KOPT-K1 (cell line): ENCODE data around the gene KRT33A.
"Not testable (repeated sequence)": the region's sequence is repeated elsewhere in the genome, so short reads cannot be mapped to it uniquely, and the experiment has no call there.

Experiments used
- H3K27ac ChIP-seq: fragments of 200-600 bp; sonication (generic); 2 replicates; pipeline ENCODE4 v1.5.1; 2016; ENCODE audit warnings: antibody characterized with exemption, mild to moderate bottlenecking, low read depth, low read length; ENCODE audit not compliant: poor library complexity, severe bottlenecking
- H3K36me3 ChIP-seq: fragments of 200-600 bp; sonication (generic); 2 replicates; pipeline ENCODE4 v1.5.1; 2017; ENCODE audit warnings: antibody characterized with exemption, mild to moderate bottlenecking, low read length, moderate library complexity; ENCODE audit not compliant: insufficient read depth
- H3K9me3 ChIP-seq: fragments of 200-600 bp; sonication (generic); 2 replicates; pipeline ENCODE4 v1.5.1; 2017; ENCODE audit warnings: antibody characterized with exemption, low read length, mild to moderate bottlenecking; ENCODE audit not compliant: insufficient read depth, poor library complexity, severe bottlenecking

Gene KRT33A

GRCh38 chr17:41381943-41382342 is 31.3 kb upstream of the KRT33A start, which contains the start of gene KRT34:
KRT34 (minus strand) TSS chr17:41382306; CDS start chr17:41382246, 60 bp downstream.
- not testable (repeated sequence) for H3K27ac ChIP-seq, H3K9me3 ChIP-seq, H3K36me3 ChIP-seq

GRCh38 chr17:41380091-41380490 is 29.5 kb upstream of the KRT33A start:
- H3K36me3 ChIP-seq, H3K27ac ChIP-seq, H3K9me3 ChIP-seq: not testable (repeated sequence)

- H3K36me3 ChIP-seq = no peaks in the 10 kb centered on the region
- no peaks in the 10 kb centered on the region for H3K9me3 ChIP-seq
- H3K27ac ChIP-seq = no peak overlapping the region
Measured at GRCh38 chr17:41377546-41377945, 26.9 kb upstream of the KRT33A start.

- H3K36me3 ChIP-seq = no peaks in the 10 kb centered on the region
Measured at GRCh38 chr17:41369713-41370112, 19.1 kb upstream of the KRT33A start, which contains the start of gene KRT33B. KRT33B (minus strand) TSS chr17:41369813; CDS start chr17:41369750, 63 bp downstream.

GRCh38 chr17:41369023-41369422 is 18.4 kb upstream of the KRT33A start:
- Histone ChIP-seq H3K27ac (no peak overlapping the region), H3K36me3 (no peaks in the 10 kb centered on the region), H3K9me3 (no peaks in the 10 kb centered on the region)

More at GRCh38 chr17:41369713-41370112, 19.1 kb upstream of the KRT33A start, which contains the start of gene KRT33B:
- Histone ChIP-seq H3K27ac (no peak within 1 kb of the TSS), H3K9me3 (no peaks in the 10 kb centered on the region)

GRCh38 chr17:41367426-41368075 is 16.9 kb upstream of the KRT33A start:
- Histone ChIP-seq H3K27ac (no peak overlapping the region), H3K9me3 (no peaks in the 10 kb centered on the region), H3K36me3 (no peaks in the 10 kb centered on the region)

GRCh38 chr17:41366070-41366469 is 15.4 kb upstream of the KRT33A start:
- Histone ChIP-seq H3K9me3 (no peaks in the 10 kb centered on the region), H3K36me3 (no peaks in the 10 kb centered on the region), H3K27ac (no peak overlapping the region)

GRCh38 chr17:41363881-41364280 is 13.3 kb upstream of the KRT33A start:
- Histone ChIP-seq H3K36me3 (no peaks in the 10 kb centered on the region), H3K9me3 (no peaks in the 10 kb centered on the region), H3K27ac (no peak overlapping the region)

- Histone ChIP-seq H3K36me3 (no peaks in the 10 kb centered on the region), H3K9me3 (peaks cover 7% of the 10 kb centered on the region), H3K27ac (no peak overlapping the region)
Measured at GRCh38 chr17:41360296-41360995, 9.8 kb upstream of the KRT33A start.

GRCh38 chr17:41354536-41354935 is 3.9 kb upstream of the KRT33A start:
- Histone ChIP-seq H3K27ac (no peak overlapping the region), H3K9me3 (peaks cover 7% of the 10 kb centered on the region), H3K36me3 (no peaks in the 10 kb centered on the region)

- Histone ChIP-seq H3K9me3 (peaks cover 7% of the 10 kb centered on the region), H3K27ac (no peak overlapping the region), H3K36me3 (no peaks in the 10 kb centered on the region)
Measured at GRCh38 chr17:41352597-41353366, 2.2 kb upstream of the KRT33A start.

GRCh38 chr17:41351177-41351576 is 549 bp upstream of the KRT33A start:
- Histone ChIP-seq H3K36me3 (no peaks in the 10 kb centered on the region), H3K27ac (no peak overlapping the region), H3K9me3 (peaks cover 3% of the 10 kb centered on the region)

GRCh38 chr17:41347869-41348760 is 2.5 kb downstream of the KRT33A start:
- Histone ChIP-seq H3K36me3 (no peaks in the 10 kb centered on the region), H3K9me3 (peaks cover 7% of the 10 kb centered on the region), H3K27ac (no peak overlapping the region)

GRCh38 chr17:41346421-41346820 is 4.2 kb downstream of the KRT33A start:
- H3K36me3 ChIP-seq, H3K27ac ChIP-seq: not testable (repeated sequence)
- peaks cover 24% of the 10 kb centered on the region for H3K9me3 ChIP-seq
